Skeletal muscle cell (primary cell): ENCODE results near the gene STARD10.

Source experiments
- DNase-seq: peaks from one replicate; pipeline ENCODE4 v3.0.0-alpha.2; 2010; ENCODE audit warnings: low read depth
- H3K4me3 ChIP-seq: 2 replicates; pipeline ENCODE4 v1.5.1; 2011; ENCODE audit warnings: low read depth, mild to moderate bottlenecking, control low read depth, low read length, moderate library complexity

The STARD10 gene

GRCh38 chr11:72721276-72721675, 72.6 kb downstream of the STARD10 start:
- DNase-seq = no peak
- H3K4me3 ChIP-seq = peak overlapping the region; percentile 60

DNA sequence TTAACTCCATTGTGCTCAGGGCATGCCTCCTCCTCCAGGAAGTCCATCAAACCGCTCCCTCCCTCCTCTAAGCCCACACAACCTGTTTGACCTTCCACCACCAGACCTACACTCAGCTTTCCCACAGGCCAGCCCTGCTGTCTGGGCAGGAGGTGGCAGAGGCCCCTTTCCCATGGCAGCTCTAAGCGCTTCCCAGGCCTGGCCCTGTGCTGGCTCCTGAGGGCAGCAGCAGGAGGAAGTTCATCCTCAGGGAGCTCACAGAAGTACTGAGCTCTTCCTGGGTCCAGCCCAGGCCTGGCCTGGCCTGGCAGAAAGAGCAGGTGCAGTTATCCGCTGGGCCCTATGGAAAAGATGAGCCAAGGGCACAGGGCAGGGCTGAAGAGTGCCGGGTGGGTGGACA, 73.1 kb downstream of the STARD10 start:
- H3K4me3 ChIP-seq = peak overlapping the region; percentile 60
- DNase-seq = no peak

DNA sequence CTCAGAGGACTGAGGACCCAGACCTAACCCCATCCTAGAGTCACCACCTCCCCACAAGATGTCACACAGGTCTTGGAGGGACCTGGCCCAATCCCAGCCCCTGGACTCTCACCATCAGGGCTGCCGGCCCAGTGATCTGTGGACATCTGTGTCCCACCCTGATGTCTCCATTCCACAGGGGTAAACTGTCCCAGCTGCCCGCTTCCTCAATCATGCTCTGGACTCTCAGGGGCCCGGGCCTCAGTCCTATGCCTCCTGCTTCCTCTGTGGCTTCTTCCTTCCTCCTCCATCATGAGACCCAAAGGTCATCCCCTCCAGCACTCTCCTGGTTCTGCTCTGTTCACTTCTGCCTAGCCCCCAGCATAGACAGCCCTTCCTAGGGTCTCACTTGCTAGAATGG, 73.8 kb downstream of the STARD10 start:
- peak overlapping the region; percentile 60 for H3K4me3 ChIP-seq
- no peak for DNase-seq

- H3K4me3 ChIP-seq = no peak overlapping the region
- no peak for DNase-seq
These were observed 74.3 kb downstream of the STARD10 start for GRCh38 chr11:72719551-72719950.

GRCh38 chr11:72719144-72719543, 74.7 kb downstream of the STARD10 start:
- no peak for DNase-seq
- H3K4me3 ChIP-seq = no peak overlapping the region

DNA sequence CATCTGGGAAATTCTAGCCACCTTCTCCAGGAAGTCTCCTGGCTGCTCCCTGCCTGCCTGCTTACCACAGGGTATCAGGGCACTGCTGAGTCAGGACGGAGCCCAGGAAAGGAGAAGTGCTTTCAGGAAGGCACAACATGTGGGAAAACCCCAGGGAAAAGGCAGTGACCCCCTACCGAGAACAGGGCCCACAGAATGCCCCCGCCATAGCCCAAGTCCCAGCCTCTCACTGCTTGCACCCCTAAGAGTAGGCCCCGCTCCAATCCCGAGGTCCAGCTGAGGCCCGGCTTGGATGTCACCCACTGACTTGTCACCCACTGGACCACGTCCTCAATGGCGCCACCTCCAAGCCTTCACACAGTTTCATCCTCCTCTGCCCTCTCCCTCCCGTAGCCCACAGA, 75.7 kb downstream of the STARD10 start:
- no peak overlapping the region for H3K4me3 ChIP-seq
- no peak for DNase-seq

- H3K4me3 ChIP-seq = no peak overlapping the region
These were observed 76.9 kb downstream of the STARD10 start for GRCh38 chr11:72716788-72717435.

DNA sequence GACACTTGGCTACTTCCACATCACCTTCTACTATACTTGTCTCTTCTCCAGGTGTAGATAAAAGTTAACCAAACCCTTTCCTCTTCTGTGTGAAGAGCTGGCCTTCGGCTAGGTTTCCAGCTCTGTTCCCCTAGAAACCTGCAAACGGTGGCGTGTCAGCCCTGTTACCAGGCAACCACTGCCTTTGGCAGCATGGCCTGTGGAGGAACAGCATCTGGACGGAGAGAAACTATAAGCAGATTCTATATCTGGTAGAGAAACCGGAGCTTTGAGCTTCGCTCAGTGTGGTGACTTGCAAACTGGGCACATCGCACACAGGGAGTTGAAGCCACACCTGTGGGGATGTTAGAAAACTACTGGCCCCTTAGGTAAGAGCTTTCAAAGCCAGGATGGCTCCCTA, 77.6 kb downstream of the STARD10 start:
- no peak for DNase-seq

More at GRCh38 chr11:72716788-72717435, 76.9 kb downstream of the STARD10 start:
- DNase-seq = no peak

DNA sequence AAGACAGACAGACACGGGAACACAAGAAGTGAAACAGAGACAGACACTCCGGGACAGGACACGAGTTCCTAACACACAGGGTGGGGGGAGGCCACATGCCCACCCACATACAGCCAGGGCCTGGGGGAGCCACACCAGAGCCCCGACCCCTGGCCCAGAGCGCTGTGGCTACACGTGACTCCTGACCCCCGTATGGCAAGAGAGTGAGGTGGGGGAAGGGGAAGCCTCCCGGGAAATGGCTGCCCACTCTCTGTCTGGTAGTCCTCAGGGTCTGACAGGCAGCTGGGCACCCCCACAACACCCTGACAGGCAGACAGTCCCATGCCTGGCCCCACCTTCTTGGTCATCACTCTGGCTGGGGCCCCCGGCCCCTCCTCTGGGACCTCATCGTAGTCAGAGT, 81.0 kb downstream of the STARD10 start:
- DNase-seq = no peak
- H3K4me3 ChIP-seq = no peak overlapping the region

More for the DNA sequence above, 77.6 kb downstream of the STARD10 start:
- H3K4me3 ChIP-seq = no peak overlapping the region

DNA sequence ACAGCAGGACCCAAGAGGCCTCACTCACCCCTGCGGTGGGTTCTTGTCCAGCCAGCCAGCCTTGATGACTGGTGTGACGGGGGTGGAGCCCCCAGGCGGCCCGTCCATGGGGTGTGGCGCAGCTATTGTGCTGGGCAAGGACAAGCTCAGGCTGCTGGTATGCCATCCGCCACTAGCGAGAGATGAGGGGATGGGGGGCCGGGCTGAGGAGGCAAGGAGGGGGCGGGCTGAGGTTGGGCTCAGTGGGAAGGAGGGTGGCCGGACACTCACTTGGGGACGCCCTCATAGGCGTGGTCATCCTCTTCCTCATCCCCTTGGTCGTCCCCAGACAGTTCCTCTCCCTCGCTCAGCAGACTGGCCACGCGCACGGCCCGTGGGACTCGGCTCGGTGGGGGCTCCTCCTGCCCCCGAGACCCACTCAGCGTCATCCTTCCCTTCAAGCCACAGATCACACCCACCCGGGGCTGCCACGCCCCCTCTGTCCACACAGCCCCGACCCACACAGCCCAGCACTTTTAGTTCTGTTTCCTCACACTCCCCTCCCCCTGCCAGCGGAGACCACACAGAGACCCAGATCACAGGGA, 81.6 kb downstream of the STARD10 start:
- no peak for DNase-seq
- H3K4me3 ChIP-seq = no peak overlapping the region

DNA sequence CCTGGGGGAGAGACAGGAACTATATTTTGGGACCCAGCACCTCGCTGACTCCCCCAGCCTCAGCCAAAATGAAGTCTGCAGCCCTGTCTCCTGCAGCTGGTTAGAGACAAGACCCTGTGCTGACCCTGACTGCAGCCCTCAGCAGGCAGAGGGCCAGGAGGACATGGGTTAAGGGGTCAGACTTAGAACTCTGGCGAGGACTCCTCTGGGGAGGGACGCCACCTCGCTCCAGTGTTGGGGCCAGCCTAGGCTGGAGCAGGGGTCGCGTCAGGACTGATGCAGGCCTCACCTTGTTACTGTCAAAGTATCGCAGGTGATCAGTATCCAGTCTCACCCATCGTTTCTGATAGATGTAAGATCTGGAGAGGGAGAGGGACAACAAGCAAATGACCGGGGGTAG, 82.7 kb downstream of the STARD10 start:
- no peak for DNase-seq
- H3K4me3 ChIP-seq = no peak overlapping the region

DNA sequence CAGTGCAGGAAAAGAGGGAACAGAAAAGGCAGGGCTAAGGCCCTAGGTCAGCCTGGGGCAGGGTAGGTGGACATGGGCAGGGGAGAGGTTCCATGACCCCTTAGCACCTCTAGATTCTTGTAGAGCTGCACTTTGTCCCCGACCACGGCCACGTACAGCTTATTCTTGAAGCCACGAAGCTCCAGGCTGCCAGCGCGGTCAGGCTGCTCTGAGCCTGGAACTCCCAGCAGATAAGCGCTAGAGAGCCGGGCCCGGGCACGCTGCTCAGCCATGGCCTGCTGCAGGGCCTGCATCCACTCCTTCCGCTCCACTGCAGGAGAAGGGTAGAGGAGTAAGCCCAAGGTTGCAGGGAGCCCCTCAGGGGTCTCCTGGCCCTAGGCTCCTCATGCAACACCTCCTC, 83.6 kb downstream of the STARD10 start:
- no peak for DNase-seq
- no peak overlapping the region for H3K4me3 ChIP-seq

GRCh38 chr11:72709478-72710238, 84.2 kb downstream of the STARD10 start:
- no peak overlapping the region for H3K4me3 ChIP-seq
- DNase-seq = no peak

GRCh38 chr11:72707032-72707431, 86.8 kb downstream of the STARD10 start:
- H3K4me3 ChIP-seq = no peak overlapping the region
- no peak for DNase-seq

- no peak overlapping the region for H3K4me3 ChIP-seq
- DNase-seq = no peak
These were observed 87.3 kb downstream of the STARD10 start for GRCh38 chr11:72706579-72706978.

- DNase-seq = no peak
- no peak overlapping the region for H3K4me3 ChIP-seq
These were observed 88.1 kb downstream of the STARD10 start for GRCh38 chr11:72705442-72706365.

GRCh38 chr11:72704783-72705265, 89.0 kb downstream of the STARD10 start:
- no peak for DNase-seq
- H3K4me3 ChIP-seq = no peak overlapping the region
